ENCODE data around the gene TRIM71.

DNA sequence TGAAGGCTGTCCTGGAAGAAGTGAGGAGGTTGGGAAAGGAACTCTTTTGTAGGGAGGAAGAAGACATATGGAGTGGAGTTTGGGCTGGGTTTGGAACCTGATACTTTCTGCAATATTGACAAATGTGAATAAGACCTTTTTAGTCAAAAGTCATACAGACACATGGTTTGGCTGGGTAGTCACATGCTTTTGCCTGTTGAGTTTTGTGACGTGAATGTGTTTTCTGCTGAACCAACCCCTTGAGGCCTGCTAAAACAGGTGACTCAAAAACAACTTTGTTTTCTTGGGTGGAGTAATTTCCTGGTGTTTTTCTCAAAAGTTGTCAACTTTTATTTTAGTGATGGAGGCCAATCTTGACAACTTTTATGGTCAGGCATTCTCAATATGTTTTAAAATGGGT is 94.2 kb downstream of the TRIM71 start:
- TF ChIP-seq, protein P1, sequence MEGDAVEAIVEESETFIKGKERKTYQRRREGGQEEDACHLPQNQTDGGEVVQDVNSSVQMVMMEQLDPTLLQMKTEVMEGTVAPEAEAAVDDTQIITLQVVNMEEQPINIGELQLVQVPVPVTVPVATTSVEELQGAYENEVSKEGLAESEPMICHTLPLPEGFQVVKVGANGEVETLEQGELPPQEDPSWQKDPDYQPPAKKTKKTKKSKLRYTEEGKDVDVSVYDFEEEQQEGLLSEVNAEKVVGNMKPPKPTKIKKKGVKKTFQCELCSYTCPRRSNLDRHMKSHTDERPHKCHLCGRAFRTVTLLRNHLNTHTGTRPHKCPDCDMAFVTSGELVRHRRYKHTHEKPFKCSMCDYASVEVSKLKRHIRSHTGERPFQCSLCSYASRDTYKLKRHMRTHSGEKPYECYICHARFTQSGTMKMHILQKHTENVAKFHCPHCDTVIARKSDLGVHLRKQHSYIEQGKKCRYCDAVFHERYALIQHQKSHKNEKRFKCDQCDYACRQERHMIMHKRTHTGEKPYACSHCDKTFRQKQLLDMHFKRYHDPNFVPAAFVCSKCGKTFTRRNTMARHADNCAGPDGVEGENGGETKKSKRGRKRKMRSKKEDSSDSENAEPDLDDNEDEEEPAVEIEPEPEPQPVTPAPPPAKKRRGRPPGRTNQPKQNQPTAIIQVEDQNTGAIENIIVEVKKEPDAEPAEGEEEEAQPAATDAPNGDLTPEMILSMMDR (IDR thresholded peaks at IDR 0.05) = no peak
- TF ChIP-seq POLR2A (IDR thresholded peaks at IDR 0.05) = no peak
